Forelimb muscle (tissue), 1 donor: ENCODE measurements around the gene PIAS1. TPM values are rescaled to one million over a fixed set of nuclear protein-coding genes. Genes with fewer than 3 reads are reported as not detected.
"Not testable (repeated sequence)": the region's sequence is repeated elsewhere in the genome, so short reads cannot be mapped to it uniquely, and the experiment has no call there.

Experiments
- DNase-seq: peaks from one replicate; pipeline ENCODE4 v3.0.0-alpha.2; 2013; ENCODE audit warnings: low read depth
- polyA plus RNA-seq: library from polyadenylated mRNA; unstranded; fragments of 120-200 nt; gene quantifications from one replicate; pipeline ENCODE4 v1.2.1, GENCODE V29; 2013; ENCODE audit not compliant: insufficient read length

The PIAS1 gene
- polyA plus RNA-seq, 1 donor = 31.8 TPM

GRCh38 chr15:68203486-68203885, 149.4 kb downstream of the PIAS1 start:
- no peak for DNase-seq

GRCh38 chr15:68203956-68204355, 149.8 kb downstream of the PIAS1 start:
- no peak for DNase-seq

GRCh38 chr15:68204361-68204760, 150.2 kb downstream of the PIAS1 start:
- DNase-seq = no peak

- no peak for DNase-seq
Measured at GRCh38 chr15:68204776-68205557, 150.9 kb downstream of the PIAS1 start, which contains the start of gene CALML4. Gene CALML4, minus strand, starts transcription at chr15:68205332. Its CDS starts 85 bp downstream, at chr15:68205247.

GRCh38 chr15:68205558-68205944, 151.4 kb downstream of the PIAS1 start:
- DNase-seq = no peak

- DNase-seq = no peak
Measured at GRCh38 chr15:68205954-68206539, 151.9 kb downstream of the PIAS1 start.

- DNase-seq = no peak
Measured at GRCh38 chr15:68206711-68207151, 152.6 kb downstream of the PIAS1 start.

- no peak for DNase-seq
Measured at GRCh38 chr15:68207176-68207935, 153.2 kb downstream of the PIAS1 start.

- no peak for DNase-seq
Measured at GRCh38 chr15:68208136-68208535, 154.0 kb downstream of the PIAS1 start.

- DNase-seq = no peak
Measured at GRCh38 chr15:68208636-68209240, 154.6 kb downstream of the PIAS1 start.

GRCh38 chr15:68209272-68209671, 155.2 kb downstream of the PIAS1 start:
- no peak for DNase-seq

GRCh38 chr15:68209735-68210408, 155.8 kb downstream of the PIAS1 start:
- DNase-seq = no peak

GRCh38 chr15:68210409-68210756, 156.3 kb downstream of the PIAS1 start:
- DNase-seq = no peak

- no peak for DNase-seq
Measured at GRCh38 chr15:68210821-68211655, 156.9 kb downstream of the PIAS1 start.

GRCh38 chr15:68211656-68212320, 157.7 kb downstream of the PIAS1 start:
- no peak for DNase-seq

GRCh38 chr15:68213491-68213845, 159.4 kb downstream of the PIAS1 start:
- not testable (repeated sequence) for DNase-seq

GRCh38 chr15:68213991-68214837, 160.1 kb downstream of the PIAS1 start:
- no peak for DNase-seq

- no peak for DNase-seq
Measured at GRCh38 chr15:68214838-68215254, 160.7 kb downstream of the PIAS1 start.

- no peak for DNase-seq
Measured at GRCh38 chr15:68217341-68217740, 163.2 kb downstream of the PIAS1 start.
